Choroid plexus epithelial cell (primary cell): Measurements from ENCODE around the gene RREB1.

Experiments
- DNase-seq: peaks from one replicate; pipeline ENCODE4 v3.0.0-alpha.2; 2010; ENCODE audit warnings: low read depth
- H3K4me3 ChIP-seq: 2 replicates; pipeline ENCODE4 v1.5.1; 2011; ENCODE audit warnings: low read depth, mild to moderate bottlenecking, control low read depth, low read length, moderate library complexity
- CTCF ChIP-seq: conservative IDR thresholded peaks from 2 replicates; pipeline ENCODE4 v1.5.1; 2011; ENCODE audit warnings: low read depth, mild to moderate bottlenecking, control low read depth, inconsistent platforms, low read length, moderate library complexity

RREB1 gene

GRCh38 chr6:7107578-7108195, at the start of gene RREB1:
RREB1 (plus strand) TSS chr6:7107961; CDS start chr6:7181912, 73,951 bp downstream.
- peak within 1 kb of the TSS; percentile 94 for H3K4me3 ChIP-seq
- TF ChIP-seq CTCF, result no peak
- DNase-seq, result peak; percentile 57

GRCh38 chr6:7058250-7058923, 49.4 kb upstream of the RREB1 start:
- peak; percentile 96 for DNase-seq
- no peak for TF ChIP-seq CTCF
- no peak overlapping the region for H3K4me3 ChIP-seq

- H3K4me3 ChIP-seq, result no peak overlapping the region
- no peak for TF ChIP-seq CTCF
- no peak for DNase-seq
These were observed 46.8 kb upstream of the RREB1 start for GRCh38 chr6:7060769-7061516.

GRCh38 chr6:7062451-7063162, 45.2 kb upstream of the RREB1 start:
- no peak for TF ChIP-seq CTCF
- no peak overlapping the region for H3K4me3 ChIP-seq
- no peak for DNase-seq

- no peak for TF ChIP-seq CTCF
- DNase-seq, result no peak
- H3K4me3 ChIP-seq, result no peak overlapping the region
These were observed 40.5 kb upstream of the RREB1 start for GRCh38 chr6:7067305-7067704.

- DNase-seq, result no peak
- TF ChIP-seq CTCF, result no peak
These were observed 36.4 kb upstream of the RREB1 start for GRCh38 chr6:7071405-7071804.

More at GRCh38 chr6:7071405-7071804, 36.4 kb upstream of the RREB1 start:
- no peak overlapping the region for H3K4me3 ChIP-seq
